Limb (tissue), 2 donors: Measurements from ENCODE around the gene LCTL.
"Not testable (repeated sequence)": the region's sequence is repeated elsewhere in the genome, so short reads cannot be mapped to it uniquely, and the experiment has no call there.

Experiments used
- DNase-seq, 2 donors: peaks; one replicate each; pipeline ENCODE4 v3.0.0-alpha.2; 2016; ENCODE audit errors: extremely low spot score in 2 of 2

Gene LCTL

DNA sequence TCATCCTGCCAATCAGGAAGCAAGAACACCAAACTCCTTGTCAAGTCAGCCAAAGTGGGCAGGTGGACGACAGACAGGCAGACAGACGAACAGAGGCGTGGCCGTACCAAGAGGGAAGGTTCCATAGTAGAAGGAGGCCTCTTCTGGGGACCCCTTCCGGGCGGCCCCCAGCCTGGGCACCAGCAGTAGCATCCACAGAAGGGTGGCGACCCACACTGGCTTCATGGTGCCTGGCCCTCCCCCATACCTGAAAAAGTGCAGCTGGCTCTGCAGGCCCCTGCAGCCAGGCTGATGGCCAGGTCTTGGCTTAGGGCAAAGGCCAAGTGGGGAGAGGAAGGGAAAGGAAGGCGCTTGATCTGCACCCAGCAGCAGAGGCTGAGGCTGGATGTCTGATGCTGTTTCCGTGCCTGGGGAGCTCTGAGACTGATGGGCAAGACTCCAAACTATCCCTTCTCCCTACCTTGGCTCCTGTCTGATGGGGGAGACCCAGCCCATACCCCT lies 607 bp downstream of the LCTL start:
- no peak for DNase-seq

DNA sequence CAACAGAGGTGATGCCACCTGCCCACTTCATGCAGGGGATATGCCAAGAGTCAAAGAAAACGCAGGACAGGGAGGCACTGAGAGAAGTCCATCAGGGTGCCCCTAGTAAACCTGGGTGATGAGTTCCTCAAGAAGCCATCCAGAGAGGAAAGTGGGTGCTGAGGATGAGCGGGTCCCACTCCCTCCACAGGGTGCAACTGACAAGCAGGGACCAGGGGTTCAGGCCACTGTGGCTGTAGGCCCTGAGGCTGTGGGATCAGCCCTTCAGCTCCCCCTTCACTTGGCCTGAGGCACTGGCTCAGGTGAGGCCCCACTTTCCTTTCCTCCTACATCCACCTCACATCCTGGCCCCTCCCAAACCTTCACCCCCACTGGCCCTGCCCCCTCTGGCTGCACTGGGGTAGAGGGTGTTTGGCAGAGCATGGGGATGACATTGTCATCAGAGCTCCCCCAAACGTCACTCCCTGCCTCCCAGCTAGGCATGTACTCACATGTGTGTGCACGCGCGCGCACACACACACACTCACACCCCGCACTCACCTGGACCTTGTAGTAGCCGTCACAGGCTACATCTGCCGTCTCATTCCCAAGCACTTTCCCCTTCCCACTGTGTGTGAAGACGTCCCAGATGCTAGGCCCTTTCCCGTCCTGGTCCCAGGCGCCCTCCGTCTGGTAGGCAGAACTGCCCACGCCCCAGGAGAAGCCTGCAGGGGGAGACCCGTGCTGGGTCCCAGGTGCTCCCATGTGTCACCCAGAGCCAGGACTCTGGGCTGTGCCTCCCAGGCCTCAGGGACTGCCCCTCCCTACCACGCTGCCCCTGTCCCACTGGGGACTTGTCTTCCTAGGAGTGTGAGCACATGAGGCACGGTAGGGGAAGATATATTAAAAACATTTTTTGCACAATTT lies 1.4 kb downstream of the LCTL start:
- DNase-seq: no peak

DNA sequence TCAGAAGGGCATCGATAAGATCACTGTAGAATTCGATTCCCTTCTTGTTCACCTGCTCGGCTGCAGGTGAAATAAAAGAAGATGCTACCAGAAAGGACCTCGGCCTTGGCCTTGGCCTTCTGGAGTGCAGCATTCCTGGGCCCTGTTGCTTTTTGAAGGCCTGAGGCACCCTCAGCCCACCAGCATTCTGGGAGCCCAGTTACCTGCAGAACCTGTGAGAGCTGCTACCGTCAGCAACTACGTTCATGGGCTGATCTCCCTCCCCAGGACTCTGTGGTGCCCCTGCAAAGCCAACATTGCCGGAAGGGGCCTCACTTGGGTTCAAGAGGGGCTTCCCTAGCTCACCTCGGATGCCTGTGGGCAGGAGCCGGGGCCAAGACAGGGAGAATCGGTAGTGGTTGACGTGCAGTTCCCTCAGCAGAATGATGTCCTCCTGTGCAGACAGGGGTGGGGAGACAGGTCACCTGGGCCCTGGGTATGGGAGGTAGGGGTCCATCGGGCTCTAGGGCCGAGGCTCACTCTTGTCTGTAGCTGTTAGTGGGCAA lies 2.2 kb downstream of the LCTL start:
- no peak for DNase-seq

DNA sequence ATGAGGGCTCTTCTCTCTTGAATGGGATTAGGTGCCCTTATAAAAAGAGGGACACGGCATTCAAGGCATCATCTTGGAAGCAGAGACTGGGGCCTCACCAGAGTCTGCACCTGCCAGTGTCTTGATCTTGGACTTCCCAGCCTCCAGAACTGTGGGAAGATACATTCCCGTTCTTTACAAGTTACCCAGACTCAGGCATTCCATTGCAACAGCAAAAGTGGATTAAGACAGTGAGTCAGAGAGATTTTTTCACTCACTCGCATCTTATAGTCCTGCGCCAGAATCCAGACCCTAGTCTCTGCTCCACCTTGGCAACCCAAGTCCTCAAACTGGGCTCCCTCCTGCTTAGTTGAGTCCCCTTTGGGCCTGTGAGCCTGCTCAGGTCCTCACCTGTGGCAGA lies 2.7 kb downstream of the LCTL start:
- DNase-seq: no peak

DNA sequence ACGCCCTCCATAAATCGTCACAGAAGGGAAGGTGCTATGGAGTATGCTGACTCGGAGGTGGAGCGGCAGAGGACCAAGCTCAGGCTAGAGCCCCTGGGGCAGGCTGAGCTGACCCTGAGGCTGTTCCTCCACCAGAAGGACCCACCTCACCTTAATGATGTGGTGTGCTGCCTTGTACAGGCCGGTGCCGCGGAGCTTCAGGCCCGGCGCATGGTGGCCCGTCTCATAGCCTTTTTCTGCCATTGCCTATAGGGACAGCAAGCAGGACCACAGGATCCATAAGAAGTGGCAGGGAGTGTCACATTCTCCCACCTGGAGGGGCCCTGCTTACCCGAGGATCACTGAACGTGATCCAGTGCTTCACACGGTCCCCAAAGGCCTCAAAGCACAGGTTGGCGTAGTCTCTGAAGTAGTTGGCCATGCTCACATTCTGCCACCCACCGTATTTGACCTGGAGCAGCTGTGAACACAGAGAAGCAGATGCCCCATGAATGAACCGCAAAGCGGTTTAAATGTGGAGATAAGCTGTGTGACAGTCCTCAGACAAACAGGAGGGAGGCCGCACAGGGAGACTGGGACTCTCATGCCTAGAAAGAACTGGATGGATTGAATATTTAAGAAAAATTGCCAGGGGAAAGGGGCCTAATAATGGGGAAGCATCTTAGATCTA lies 4.8 kb downstream of the LCTL start:
- no peak for DNase-seq

DNA sequence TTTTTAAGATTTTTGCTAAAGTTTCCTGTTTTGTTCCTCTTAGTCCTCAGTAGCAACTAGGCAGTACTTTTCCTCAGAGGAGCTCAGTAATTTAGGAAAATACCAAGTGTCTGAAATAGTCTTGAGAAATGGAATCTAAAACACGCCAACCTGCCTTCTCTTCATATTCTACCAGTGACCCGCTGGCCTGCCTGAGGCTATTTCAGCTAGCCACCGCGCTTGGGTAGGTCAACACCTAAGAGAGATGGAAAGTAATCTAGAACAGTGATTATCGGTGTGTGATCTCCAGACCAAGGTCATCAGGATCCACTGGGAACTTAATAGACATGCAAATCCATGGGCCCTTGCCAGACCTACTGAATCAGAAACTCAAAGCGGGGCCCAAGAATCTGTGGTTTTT lies 7.5 kb downstream of the LCTL start:
- no peak for DNase-seq

DNA sequence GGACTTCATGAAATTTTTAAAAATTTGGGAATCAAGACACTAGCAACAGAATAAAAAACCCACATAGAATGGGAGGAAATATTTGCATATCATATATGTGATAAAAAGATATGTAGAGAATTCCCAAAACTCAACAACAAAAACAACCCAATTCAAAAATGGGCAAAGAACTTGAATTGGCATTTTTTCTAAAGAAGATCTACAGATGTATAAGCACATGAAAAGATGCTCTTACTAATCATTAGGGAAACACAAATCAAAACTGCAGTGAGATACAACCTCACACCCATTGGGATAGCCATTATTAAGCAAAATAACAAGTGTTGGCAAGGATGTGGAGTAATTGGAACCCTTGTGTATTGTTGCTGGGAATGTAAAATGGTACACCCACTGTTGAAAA lies 10.1 kb downstream of the LCTL start:
- DNase-seq: no peak

DNA sequence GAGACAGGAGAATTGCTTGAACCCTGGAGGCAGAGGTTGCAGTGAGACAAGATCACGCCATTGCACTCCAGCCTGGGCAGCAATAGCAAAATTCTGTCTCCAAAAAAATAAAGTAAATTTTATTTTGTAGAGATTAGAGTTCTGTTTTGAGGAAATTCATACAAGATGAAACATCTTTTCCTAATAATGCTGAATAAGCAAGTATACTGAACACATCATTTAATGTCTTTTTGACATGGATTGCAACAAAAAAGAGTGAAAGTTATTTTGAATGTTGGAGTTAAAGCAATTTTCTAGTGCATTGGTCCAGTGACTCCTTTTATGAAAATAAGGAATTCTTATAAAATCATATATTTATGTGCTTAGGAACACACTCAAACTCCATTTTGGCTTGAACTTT lies 20.5 kb downstream of the LCTL start:
- no peak for DNase-seq

DNA sequence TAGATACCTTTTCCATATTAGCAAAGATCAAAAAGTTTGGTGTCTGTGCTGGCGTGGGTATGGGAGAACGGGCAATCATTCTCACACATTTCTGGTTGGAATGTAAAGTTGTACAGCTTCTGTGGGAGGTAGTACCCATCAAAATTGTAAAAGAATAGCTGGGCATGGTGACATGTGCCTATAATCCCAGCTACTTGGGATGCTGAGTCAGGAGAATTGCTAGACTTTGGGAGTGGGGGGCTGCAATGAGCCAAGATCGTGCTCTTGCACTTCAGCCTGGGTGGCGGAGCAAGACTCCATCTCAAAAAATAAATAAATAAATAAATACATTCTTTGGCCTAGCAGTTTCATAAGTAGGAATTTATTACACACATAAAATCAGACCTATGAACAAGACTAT lies 22.9 kb downstream of the LCTL start:
- DNase-seq: no peak

DNA sequence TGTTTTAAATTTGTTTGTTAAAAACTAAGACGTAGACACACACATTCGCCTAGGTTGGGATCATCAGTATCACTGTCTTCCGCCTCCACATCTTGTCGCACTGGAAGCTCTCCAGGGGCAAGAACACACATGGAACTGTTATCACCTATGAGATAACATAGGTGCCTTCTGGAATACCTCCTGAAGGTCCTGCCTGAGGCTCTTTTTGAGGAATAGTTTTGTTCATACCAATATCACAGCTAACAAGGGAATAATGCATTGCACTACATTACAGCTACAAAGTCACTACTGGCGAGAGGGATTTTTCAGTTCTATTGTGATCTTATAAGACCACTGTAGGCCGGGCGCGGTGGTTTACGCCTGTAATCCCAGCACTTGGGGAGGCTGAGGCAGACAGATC lies 30.7 kb downstream of the LCTL start:
- DNase-seq: no peak

DNA sequence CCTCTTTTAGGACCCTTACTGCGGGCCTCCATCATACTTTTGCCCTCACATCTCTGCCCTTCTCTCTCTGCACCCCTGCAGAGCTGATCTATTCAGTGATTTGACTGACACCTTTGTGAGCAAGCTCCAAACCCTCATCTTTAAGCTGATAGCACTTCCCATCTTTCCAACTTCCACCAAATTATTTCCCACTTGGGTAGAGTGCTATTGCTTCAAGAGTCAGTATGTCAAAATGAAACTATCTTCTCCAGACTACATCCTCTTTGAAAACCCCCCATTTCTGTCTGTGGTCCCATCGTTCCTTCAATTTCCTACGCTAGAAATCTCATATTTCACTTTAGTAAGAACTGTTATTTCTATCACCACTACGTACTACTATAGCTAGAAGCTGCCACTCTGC lies 41.0 kb downstream of the LCTL start:
- DNase-seq: no peak

DNA sequence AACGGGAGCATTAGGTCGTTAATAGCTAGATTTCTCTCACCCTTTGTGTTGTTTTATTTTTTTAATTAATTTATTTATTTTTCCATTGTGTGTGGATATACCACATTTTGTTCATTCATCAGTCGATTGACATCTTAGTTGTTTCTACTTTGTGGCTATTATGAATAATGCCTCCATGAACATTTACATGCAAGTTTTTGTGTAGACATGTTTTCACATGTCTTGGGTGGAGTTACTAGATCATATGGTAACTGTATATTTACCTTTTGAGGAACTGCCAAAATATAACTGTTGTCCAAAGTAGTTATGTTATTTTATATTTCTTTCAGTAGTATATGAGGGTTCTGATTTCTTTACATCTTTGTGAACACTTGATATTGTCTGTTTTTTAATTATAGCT lies 41.9 kb downstream of the LCTL start:
- DNase-seq: no peak

DNA sequence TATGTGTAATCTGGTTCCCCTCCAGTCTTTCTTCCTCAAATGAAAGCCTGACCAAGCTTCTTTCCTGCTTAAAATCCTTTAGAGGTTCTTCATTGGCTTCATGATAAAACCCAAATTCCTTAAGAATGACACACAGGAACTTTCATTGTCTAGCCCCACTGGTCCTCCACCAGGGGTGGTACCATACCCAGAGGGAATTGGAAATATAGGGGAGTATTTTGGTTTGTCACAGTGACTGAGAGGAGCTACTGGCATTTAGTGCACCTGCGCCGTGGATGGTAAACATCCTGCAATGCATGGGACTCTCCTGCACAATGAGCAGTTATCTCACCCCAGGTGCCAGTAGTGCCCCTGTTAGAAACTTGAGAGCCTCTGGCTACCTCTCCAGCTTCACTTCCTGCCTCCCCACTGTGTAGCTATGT lies 49.9 kb downstream of the LCTL start:
- DNase-seq: no peak

DNA sequence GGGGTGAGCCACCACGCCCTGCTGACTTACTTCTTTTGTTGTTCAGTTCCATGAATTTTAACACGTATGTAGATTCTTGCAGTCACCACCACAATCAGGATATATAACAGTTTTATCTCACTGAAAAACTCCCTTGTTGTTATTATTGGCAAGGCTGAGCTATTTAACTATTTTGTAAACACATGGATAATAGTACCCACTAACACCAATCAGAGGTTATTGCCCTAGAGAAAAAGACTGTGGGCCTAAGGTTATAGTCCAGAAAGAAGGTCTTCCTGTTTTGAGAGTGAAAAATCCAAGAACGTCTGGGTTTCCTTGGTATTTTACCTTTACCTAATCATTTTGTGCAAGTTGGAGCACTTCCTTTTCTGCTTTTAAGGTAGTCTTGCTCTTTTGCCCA lies 51.2 kb downstream of the LCTL start:
- no peak for DNase-seq

DNA sequence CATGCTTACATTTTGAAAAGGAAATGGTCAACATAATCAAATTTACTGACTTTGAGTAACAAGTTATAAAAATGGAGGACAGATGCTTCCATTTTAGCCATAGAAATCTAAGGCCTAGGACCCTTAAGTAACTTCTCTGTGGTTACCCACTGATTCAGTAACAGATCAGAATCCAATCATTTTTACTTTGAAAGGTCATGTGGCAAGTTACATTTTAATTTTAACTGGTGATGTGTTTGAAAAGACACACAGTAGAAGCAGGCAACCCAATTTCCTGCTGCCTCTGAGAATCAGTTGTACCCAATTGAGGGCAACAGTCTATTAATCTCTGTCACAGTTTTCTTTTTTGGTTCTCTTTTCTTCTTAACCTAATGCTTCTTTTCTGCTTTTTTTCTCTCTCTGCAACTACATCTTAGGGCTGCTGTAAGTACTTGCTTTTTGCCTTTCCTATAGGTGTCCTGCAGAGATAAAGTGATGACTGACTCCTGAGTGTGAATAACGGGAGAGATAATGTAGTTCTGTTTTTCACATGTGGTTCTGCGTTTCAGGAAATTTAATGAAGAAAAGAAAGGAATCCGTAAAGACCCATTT lies 57.4 kb downstream of the LCTL start:
- DNase-seq: no peak

DNA sequence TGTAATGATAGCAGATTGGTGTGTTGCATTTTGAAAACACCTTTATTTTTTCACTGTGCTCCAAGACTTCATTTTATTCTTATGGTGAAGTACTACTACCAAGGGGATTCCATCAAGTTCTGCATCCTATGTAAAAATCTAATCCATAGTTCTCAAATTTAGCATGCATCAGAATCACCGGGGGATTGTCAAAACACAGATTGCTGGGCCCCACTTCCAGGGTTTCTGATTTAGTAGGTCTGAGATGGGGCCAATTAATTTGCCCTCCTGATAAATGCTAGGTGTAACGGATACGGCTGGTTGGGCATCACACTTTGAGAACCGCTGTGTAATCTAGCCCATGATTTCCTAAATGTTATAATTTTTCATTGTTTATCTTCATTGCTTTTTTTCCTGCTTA lies 60.0 kb downstream of the LCTL start:
- no peak for DNase-seq

DNA sequence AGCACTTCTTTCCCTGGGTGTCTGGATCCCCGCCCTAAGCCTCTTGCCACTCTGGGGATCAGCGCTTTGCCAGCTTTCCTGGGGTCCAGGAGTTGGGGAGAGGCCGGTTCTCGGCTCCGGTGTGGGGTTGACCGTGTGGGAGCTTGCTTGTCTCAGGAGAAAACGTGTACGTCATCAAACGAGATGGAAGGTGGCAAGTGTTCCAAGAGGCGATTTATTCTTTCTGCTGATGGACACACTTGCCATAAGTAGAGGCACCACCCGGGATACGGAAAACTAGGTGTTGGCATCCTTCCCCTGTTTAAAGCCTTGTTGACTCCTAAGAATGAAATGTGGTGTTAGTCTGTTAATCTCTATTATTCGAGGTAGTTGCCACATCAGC lies 60.4 kb downstream of the LCTL start:
- no peak for DNase-seq

DNA sequence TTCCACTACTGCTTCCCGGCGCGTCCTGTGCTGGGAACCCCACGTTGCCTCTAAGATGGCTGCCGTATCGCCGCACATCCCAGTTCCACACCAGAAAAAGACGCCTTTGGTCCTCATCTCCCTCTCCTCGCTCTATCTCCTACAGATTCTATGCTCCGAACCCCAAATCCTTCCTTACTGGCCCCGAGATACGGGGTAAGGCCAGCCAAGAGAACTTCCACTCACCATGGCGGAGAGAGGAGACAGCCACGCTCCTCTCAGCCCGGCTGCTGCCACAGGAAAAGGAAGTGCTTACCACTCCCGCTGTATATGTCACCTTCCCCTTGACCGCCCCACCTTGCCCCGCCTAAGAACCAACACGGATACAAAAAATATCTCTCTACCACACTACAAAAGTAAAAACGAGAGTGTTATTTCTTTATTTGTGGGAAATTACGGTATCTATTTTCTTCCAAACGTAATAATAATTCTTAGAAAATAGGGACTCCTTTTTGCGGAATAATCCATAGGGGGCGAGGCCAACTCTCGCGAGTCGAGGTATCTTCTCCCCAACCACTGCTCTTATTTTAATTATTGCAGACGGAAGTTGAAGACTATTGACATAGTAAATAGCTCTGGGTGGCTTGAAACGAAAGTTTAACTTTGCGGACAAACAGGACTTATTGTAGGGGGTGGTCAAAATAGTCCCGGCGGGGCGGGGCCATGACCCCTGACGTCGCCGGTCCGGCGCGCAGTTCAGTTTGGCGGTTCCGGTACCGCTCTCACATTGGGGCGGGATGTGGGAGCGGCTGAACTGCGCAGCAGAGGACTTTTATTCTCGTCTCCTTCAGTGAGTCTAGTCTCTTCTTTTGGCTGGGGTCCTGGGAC lies 61.0 kb downstream of the LCTL start, which contains the start of the genes RPL4 and ZWILCH:
Gene RPL4 (minus strand): TSS at position 293 of the 867 bp plus-strand sequence. CDS start 65 bp downstream, at position 228.
Gene ZWILCH (plus strand): TSS at position 764 of the 867 bp plus-strand sequence. CDS start 13 bp downstream, at position 777.
- peak; percentile 84 to 86 for DNase-seq

DNA sequence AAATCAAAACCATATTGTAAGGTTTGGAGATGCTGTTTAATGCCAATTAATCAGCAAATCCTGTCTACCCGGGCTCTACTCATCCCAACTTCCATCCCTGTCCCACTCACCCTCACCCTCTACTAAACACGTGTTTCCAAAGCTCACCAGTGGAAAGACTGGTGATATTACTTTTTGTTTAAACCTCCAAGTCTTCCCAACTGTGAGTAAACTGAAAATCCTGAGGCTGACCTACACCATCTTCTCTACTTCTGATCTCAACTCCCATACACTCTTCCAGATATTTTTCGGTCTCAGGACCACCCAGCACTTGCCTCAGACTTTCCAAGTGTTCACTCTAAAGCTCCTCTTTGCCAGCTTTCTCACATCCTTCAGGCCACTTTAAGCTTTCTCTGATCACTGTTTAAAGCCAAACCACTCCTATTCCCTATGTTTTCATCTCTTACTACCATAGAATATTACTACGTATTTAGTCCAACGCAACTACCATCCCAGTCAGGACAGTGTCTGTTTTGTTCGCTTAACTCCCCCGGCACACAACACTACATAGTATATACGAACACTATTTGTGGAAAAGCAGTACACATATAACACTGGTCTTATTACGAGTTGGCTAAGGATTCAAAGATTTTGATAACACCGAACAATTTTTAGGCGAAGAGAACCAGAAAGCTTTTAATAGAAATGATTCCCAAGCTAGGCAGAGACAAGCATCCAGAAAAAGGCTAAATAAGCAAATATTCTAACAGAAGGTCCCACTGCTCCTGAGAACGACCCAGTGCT lies 61.8 kb downstream of the LCTL start:
- no peak for DNase-seq

DNA sequence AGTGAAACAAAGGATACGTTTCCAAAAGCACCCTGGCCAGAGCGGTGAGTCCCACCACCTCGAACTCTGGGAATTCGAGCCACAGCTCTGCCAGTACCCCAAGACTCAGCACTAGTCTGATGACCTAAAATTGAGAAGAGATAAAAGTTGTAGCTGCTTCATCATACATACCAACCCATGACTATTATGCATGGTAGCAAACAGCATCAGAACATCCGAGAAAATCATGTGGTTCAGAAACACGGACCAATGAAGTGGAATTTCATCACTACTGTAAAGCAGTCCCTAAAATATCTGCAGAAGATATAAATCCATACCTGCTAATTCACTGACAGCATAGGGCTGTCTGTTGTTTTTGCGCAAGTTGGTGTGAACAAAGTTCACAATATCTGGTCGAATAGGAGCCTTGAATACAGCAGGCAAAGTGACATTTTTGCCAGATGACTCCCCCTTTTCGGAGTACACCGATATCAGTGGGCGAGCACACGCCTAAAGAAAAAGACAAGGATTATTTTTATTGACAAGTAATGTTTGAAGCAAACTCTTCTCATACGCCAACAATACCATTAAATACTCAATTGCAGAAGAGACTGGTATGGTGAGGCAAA lies 62.7 kb downstream of the LCTL start:
- not testable (repeated sequence) for DNase-seq
